SK-N-MC (cell line): ENCODE measurements around the gene IFRD1.

ENCODE experiments used
- EZH2 ChIP-seq: fragments of 200-600 bp; sonication (generic); IDR thresholded peaks from one replicate; pipeline ENCODE4 v1.6.1; 2017; ENCODE audit warnings: antibody characterized with exemption
- POLR2AphosphoS5 ChIP-seq: IDR thresholded peaks from 2 replicates; pipeline ENCODE4 v1.6.1; 2012; ENCODE audit warnings: mild to moderate bottlenecking, low read depth, low read length, borderline replicate concordance

- no peak for TF ChIP-seq EZH2
- TF ChIP-seq POLR2AphosphoS5 = no peak
These were observed 59.1 kb downstream of the IFRD1 start for GRCh38 chr7:112509402-112509801.
